Ecto neural progenitor cell (in vitro differentiated cells): ENCODE results near the gene HOXD13.

Experiments
- DNase-seq: peaks from one replicate; pipeline ENCODE4 v3.0.0-alpha.2; 2018; ENCODE audit warnings: low spot score

The HOXD13 gene

DNA sequence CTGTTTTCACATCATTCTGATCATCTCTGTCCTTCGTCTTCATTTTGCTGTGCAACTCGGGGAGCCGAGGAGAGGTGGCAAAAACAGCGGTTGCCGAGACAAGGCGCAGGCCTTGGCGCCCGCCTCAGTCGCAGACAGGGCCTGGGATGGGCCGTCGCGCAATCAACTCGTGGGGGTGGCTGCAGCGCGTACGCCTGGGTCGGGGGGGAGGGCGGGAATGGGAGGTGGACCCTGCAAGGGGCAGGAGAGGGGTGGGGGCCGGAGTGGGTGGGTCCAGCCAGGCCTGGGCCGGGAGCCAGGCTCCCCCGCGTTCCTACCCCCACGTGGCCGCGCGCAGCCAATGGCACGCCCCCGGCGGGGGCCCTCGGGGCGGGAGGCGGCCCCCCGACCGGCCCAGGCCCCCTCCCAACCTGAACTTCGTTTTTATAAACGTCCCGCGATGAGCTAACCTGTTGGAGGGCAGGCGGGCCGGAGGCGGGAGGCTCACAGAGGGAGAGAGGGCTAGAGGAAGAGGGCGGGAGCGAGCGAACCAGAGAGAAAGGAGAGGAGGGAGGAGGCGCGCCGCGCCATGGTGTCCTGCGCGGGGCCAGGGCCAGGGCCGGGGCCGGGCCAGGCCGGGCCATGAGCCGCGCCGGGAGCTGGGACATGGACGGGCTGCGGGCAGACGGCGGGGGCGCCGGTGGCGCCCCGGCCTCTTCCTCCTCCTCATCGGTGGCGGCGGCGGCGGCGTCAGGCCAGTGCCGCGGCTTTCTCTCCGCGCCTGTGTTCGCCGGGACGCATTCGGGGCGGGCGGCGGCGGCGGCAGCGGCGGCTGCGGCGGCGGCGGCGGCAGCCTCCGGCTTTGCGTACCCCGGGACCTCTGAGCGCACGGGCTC, at the start of gene HOXD13:
TSS of gene HOXD13 (plus strand) at position 452 of the 875 bp plus-strand sequence. CDS start at position 622, 170 bp downstream.
- DNase-seq = peak; percentile 79

DNA sequence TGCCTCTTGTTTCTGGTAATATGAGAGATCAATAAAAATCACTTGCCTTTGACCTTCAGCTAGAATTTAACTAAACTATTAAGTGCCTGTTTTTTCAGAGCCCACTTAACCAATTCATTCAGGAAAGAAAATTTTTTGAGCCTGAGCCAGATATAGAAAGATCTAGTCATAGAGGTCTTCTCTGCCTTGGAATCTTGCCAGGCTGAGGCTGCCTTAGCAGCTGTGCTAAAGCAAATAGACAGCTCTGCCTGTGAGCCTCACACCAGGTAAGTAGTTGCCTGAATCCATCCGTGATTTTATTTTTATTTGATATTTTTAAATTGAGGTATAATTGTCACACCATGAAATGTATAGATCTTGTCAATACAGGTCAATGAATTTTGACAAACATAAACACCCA, 36.1 kb upstream of the HOXD13 start:
- no peak for DNase-seq

DNA sequence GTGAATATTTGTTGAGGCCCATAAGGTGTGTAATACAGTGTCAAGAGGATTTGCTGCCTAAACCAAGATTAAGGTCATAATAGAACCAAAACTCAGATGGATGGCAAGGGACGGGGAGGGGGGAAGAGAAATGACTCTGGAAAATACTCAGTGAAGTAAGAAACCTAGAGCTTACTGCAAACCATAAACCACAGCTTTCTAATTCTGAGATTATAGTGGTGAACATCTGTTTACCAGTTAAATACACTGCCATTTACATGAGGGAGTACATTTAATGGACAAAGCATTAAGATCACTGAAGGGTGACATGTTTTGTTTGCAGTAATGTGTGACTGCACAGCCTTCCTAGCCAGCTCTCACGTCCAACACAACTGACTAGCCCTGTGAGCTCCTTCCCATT, 28.6 kb upstream of the HOXD13 start:
- no peak for DNase-seq

DNA sequence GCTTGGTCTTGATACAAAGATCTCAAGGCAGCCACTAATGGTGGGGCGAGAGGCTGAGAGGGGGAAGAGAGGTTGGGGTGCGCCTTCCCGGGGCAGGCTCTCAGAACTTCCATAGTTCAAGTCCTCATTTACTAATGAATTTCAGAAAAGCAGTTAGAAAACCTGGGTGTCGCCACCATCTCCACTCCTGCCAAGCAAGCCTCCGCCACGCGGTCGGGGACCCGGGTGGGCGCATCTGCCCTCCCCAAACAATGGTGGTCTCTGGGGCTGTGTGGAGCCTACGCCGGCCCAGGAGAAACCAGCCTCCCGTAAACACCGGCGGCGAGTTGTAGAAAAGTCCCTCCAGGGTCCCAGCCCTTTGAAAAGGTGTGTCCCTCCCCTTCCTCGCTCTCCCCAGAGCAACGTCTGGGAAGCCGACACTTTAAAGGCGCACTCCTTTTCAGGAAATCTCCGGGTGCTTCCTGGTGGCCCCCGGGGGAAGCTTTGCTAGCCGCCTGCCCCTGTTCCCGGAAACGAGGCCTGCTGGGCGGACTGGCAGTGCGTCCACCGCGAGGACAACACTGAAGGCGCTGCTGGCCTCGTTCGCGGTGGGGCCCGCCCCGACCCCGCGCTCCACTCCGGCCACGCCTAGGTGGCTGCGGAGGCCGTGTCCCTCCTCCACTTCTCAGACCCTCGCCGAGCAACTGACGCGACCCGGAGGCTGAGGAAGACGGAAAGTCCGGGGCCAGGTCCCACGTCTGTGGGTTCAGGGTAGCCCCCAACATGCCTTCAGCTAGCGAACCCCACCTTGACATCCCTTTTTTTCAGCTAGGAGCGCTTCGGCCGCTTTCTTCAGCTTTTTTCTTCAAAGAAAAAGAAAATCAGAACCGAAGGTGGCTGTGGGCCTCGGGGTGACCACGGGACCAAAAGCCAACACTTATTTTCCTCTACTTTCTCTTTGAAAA, 25.6 kb upstream of the HOXD13 start:
- DNase-seq = peak; percentile 61

DNA sequence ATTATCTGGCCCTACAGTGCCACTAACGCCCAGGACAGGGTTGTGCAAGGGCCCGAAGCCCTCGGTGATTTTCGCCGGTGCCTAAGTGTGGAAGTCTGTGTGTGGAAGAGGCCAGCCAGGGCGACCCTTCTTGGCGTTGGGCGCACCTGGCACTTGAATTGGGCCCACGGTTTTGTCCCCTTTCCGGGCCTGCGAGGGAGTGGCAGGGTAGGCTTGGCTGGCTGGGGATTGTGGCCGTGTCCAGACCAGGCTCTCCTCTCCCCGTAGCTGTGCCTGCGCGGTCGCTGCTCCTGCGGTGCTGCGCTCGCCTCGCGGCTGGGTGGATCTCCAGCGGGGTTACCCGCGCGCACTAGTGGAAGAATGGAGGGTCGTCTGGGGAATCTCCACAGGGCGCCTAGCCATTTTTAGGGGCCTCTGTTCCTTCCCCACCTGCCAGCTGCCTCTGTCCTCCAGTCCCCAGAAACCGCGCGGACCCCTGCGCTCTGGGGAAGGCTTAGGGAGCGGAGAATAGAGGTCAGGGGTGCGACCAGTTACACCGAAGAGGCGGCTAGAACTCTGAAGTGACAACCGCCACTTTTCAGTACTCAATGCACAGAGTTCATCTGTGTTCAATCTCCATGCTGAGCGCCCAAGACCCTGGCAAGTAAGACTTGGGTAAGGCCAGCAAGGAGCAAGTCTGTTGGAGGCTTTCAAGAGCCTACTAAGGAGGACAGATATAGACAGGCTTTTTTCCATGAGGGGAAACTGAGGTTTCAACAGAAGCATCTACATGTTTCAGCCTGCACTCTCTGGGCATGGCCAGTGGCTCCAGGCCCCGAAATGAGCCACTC, 24.7 kb upstream of the HOXD13 start:
- peak; percentile 60 for DNase-seq

DNA sequence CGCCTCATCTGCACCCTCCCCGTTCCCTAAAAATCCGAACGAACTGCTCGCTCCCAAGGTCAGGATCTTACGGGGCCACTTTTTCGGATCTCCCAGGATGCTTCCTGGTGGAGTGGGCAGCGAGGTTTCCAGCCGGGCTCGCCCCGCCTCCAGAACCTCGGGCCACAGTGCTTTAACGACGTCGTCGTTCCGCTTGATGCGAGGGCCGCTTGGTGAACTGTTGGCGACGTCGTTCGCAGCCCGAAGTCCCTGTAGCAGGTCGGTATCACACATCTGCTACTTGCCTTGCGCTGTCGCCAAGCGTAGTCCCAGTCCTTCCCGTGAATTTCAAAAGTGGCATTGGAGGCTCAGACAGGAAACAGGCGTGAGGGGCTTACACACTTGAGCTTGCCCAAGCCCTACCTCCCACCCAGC, 24.1 kb upstream of the HOXD13 start:
- peak; percentile 50 for DNase-seq

DNA sequence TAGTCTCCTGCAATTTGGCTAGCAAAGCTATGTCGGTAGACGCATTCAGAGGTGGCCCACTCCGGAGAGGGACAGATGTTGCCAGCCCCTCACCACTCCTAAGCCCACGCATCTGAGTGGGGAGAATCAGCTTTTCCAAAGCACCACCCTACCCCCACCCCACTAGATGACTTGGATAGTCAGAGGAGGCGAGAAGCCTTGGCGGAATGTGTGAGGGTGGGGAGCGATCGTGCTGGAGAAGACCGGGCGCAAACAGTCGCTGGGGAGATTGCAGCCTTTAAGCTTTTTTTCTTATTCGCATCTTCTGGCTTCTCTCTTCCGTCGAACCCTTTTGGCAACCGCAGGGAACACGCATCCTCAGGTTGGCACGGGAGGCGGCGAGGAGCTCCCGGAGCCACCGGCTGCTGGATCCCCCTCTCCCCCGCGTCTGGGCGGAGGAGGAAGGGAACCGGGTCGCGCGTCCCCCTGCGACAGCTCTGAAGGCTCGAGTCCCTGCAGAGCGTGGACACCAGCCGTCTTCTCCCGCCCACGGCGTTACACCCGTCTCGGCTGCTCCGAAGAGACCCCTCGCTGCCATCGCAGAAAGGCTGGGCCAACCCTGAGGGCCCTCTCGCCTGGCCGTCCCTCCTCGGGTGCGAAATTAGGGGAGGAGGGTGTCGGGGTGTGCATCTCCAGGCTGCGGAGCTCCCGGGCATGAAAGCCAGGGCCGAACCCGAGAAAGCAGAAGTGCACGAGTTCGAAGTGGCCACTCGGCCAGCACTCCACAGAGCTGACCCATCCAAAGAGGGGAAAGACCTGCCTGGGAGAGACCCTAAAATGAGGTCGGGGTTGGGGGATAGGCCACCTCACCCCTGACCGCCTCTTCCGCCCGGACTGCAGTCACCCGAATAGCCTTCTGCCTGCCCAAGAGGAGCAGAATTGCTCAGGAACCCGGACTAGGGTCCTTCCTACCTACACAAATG, 20.9 kb upstream of the HOXD13 start:
- no peak for DNase-seq

DNA sequence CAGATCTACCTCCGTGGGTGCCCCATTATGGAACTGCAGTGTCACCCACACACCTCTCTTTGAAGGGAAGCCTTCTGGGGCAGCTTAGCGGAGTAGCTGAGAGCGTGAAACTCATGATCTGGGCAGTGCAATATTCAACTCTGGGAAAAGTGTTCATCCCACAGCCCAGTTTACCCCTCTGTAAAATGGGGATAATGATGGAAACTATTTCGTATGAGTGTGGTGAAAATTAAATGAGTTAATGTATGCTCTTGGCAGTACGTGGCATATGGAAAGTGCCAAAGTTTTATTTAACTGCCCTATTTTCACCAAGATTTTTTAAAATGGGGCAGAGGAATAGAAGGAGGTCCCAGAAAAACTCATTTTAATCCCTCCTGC, 20.2 kb upstream of the HOXD13 start:
- no peak for DNase-seq

DNA sequence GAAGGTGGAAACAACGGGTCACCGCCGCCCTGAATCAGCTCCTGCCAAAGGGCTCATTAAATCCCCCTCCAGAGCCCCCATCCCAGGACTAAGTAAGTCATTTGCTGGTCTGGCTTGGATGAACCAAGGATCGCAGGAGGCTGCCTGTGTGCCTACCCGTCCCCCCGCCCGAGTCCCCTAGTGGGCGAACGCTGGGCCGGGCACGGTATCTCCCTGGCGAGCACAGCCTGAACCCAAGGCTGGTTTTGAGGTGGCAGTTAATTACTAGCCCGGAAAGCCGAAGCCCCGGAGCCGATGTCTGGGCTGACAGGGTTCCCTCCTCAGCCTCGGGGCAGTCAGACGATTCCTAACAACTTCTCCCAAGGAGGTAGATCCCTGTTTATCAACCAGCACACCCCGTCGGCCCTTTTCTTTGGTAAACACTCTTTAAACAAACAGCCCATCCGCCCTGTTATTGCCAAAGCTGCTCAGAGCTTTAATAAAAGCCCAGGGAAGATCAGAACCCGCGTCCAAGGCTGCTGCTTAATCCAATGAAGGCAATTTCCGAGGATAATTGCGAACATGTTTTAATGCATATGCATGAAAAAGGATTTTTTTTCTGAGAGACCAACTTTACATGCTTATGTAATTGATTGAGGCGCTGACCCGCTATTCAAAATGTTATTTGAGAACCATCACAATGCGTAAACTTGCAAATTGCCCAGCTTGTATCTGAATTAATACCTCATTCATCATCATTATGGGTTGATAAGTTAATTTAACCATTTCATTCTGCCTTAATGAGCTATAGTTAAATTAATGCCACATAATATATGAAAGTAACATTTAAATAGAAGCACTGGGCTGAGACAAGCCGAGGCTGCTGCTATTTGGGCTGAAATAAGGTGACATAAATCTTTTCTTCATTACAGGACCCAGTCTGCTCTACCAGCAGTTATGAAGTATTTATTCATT, 19.3 kb upstream of the HOXD13 start:
- peak; percentile 48 for DNase-seq

DNA sequence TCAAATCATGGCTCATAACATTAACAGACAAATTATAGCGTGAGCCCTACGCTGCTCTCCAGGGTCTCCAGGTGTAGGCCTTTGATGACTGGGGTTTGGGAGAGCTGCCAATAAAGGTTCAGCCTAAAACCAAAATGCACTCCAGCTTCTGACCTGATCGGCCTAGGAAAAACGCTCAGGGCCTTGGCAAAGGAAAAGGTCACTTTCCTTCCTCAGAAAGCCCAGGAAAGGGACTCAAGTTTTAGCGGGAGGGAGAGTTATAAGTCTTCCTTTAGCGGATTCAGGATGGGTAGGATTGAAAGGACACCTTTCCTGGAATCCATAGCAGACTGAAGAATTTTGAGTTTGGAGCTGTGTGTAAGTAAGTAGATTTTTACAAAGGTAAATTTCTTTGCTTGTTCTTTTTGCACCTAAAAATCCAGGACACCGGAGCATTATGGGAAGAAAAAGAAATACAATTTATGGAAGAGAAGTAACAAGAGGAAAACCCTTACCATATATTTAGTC, 17.5 kb upstream of the HOXD13 start:
- no peak for DNase-seq

DNA sequence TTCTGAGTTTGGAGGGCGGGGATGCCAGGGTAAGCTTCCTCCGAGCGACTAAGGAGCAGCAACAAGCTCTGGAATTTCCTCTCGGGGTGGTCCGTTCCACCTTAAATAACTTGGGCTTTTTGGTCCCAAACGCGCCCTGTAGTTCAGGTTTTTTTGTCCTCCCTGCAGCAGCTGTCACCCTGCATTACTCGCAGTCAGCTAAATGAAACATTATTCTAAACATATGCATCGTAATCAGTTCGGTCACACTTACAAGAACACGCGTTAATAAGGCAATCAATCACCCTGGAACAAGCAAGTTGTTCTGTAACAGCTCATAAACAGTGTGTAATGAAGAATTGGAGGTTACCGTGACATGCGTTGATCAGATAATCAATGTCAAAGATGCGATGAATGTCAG, 17.0 kb upstream of the HOXD13 start:
- peak; percentile 58 for DNase-seq

DNA sequence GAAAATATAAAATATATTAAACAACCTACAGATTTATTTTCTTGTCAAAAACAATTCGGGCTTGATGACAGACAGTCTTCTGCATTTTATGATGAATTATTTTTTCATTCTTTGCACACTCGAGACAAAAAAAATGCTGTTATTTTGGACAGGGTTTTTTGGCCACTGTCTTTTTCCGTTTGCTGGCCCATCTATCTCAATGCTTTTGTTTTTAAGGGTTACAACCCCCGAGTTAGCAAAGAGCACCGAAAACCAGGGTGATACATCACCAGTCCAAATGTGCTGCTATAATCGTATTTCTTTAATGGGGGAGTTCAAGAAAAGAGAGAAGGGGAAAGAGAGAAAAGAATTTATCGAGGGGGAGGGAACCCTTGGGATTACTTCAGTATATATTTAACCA, 16.5 kb upstream of the HOXD13 start:
- no peak for DNase-seq

DNA sequence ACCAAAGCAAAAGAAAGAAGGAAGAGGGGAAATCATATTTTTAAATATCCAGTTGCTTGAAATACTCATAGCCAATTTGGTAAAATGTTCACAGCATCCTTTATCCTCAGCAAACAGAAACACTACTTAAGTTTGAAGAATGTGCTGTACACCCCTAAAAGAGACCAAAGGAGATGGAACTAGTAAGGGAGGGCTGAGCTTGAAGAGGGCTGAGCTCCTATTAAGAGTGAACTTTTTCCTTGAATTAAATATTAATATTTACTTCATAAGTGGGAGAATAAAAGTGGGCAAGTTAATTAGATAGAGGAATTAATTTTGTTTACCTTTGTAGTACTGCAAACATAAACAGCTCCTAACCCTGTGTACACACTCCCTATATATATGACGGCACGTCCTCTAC, 15.7 kb upstream of the HOXD13 start:
- DNase-seq = no peak

DNA sequence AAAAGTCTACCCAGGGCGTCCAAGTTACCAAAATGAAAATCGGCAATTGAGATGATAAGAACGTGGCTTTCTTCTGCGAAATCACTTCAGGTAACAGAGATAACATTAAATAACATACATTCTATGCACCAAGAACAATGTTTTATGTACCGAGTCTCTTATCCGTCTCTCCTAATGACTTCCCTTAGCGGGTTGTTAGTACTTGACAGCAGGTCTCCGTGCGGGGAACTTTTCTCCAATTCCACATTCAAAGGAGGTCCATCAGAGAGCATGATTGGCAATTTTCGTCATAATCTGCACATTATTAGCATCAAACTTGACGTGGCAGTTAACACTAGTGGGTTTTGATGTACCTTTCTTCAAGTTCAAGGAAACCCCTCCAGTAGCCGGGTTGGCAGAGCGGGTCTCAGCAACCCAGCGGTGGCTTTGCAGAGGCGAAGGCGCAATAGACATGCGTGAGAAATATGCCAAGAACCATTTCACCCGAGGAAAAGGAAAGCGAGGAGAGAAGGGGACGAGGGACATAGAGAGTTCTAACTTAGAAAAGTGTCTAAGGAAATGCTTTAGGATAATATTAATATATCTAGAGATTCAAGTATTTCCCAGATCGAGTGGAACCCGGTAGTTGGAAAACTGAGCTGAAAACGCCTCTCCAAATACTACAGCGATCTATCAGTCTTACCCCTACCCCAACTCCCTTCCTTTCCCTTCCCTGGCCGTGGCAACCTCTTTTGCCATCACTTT, 13.8 kb upstream of the HOXD13 start:
- no peak for DNase-seq

DNA sequence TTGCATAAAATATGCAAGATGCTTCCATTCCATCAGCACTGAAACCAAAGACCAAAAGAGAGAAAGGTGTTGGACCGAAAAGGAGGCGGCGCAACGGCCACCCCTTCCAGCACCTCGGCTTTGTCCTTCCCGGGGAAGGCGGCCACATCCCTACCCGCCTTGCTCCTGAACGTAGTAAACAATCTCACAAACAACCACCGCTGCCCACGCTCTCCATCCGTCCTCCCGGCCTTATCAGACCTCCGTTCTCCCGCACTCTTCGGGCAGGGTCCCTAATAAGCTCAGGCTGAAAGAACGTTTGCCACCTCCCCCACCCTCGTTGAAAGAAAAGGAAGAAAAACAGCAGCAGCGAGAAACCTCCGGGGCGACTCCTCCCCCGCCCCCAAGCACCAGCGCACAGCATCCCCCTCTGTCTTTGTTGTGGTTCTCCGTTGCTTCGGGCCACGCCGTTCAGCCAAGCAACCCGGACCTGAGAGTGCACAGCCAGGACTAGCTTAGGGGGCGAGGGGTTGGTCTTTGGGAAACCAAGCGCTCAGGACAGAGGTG, 13.2 kb upstream of the HOXD13 start:
- no peak for DNase-seq

DNA sequence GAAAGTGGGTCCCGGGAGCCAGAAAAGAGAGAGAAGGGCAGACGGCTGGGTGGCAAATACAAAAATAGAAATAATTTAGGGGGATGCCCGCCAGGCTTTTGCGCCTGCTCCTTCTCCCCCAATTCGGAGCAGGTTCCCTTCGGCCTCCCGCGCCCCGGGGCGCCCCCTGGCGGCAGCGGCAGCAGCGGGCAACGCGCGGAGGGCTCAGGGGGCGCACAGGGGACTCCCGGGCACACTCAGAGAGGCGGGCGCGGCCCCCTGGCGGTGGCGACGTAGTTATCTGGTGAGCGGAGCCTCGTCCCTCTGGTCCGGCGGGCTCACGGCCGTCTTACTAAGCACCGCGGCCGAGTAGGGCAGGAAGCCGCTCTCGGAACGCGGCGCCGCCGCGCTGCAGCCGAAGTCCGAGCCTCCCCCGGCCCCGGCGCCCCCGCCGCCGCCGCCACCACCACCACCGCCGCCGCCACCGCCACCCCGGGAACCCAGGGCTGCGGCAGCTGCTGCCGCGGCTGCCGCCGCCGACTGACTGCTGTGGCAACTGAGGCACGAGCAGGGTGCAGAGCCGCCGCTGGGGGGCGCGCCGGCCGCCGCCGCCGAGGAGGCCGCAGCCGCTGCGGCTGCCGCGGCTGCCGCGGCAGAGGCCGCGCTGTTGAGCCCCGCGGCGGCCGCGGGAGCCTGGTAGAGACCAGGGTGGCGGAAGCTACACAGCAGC, 12.5 kb upstream of the HOXD13 start:
- DNase-seq = peak; percentile 90

DNA sequence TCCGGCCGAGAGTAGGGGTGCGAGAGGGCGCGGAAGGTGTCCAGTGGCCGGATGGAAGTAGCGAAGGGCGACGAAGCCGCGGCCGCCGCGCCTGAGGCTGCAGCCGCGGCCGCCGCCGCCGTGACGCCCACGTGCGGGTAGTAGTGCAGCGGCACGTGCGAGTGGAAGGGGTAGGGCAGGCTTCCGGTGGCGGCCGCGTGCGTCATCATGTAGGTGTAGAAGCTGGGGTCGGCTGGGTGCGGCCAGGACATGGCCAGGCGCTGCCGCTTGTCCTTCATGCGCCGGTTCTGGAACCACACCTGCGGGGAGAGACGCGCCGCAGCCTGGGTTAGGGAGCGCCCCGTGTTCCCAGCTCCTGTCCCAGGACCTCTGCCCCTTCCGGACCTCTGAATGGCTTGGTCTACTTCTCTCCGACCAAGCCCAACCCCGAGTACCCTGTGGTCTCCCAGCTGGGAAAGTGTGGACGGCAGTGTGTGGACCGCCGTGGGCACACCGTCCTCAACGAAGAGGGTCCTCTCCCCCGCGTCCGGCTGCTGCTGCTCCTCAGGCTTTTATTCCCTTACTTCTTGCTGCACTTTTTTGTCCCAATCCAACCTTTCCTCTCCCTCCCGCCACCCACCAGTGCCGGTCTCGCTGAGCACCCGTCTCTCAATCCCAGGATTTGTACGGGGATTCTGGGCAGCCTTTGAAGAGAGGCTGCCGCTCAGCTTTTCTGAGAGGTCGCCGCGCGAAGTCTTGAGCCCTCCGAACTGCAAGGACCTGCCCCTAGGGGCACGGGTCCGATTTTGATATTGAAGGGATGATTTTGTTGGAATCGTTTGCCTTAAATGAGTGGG, 11.8 kb upstream of the HOXD13 start:
- peak; percentile 63 for DNase-seq
